HG02610 (cell line): ENCODE results near the gene ATOH8.
"Not testable (repeated sequence)": the region's sequence is repeated elsewhere in the genome, so short reads cannot be mapped to it uniquely, and the experiment has no call there.

Experiments
- ATAC-seq: cut with Tn5 transposase; IDR thresholded peaks from one replicate; pipeline ENCODE4 v1.9.1; 2021; ENCODE audit warnings: mild to moderate bottlenecking, moderate library complexity; ENCODE audit not compliant: unreplicated experiment

The ATOH8 gene

GRCh38 chr2:85753525-85754312 is at the start of gene ATOH8:
TSS of gene ATOH8 (plus strand) at chr2:85753991. CDS start at chr2:85754190, 199 bp downstream.
- ATAC-seq, result no peak

- ATAC-seq, result no peak
Observed at GRCh38 chr2:85704038-85704437, 49.8 kb upstream of the ATOH8 start.

- ATAC-seq, result peak; percentile 86
Observed at GRCh38 chr2:85704800-85705679, 48.8 kb upstream of the ATOH8 start.

GRCh38 chr2:85705680-85706039 is 48.1 kb upstream of the ATOH8 start:
- no peak for ATAC-seq

GRCh38 chr2:85706063-85706462 is 47.7 kb upstream of the ATOH8 start:
- no peak for ATAC-seq

- no peak for ATAC-seq
Observed at GRCh38 chr2:85706599-85707296, 47.0 kb upstream of the ATOH8 start.

- peak; percentile 46 for ATAC-seq
Observed at GRCh38 chr2:85707304-85707703, 46.5 kb upstream of the ATOH8 start.

GRCh38 chr2:85708641-85709040 is 45.1 kb upstream of the ATOH8 start:
- ATAC-seq, result no peak

GRCh38 chr2:85709401-85709811 is 44.4 kb upstream of the ATOH8 start:
- ATAC-seq, result no peak

- ATAC-seq, result no peak
Observed at GRCh38 chr2:85710687-85711577, 42.9 kb upstream of the ATOH8 start.

- ATAC-seq, result no peak
Observed at GRCh38 chr2:85711578-85712060, 42.2 kb upstream of the ATOH8 start.

GRCh38 chr2:85712336-85712735 is 41.5 kb upstream of the ATOH8 start:
- ATAC-seq, result no peak

GRCh38 chr2:85712849-85713612 is 40.8 kb upstream of the ATOH8 start:
- no peak for ATAC-seq

- no peak for ATAC-seq
Observed at GRCh38 chr2:85713836-85714235, 40.0 kb upstream of the ATOH8 start.

- not testable (repeated sequence) for ATAC-seq
Observed at GRCh38 chr2:85714421-85714820, 39.4 kb upstream of the ATOH8 start.

GRCh38 chr2:85714841-85715240 is 39.0 kb upstream of the ATOH8 start:
- ATAC-seq, result no peak

- no peak for ATAC-seq
Observed at GRCh38 chr2:85716346-85716914, 37.4 kb upstream of the ATOH8 start.

GRCh38 chr2:85717308-85718008 is 36.3 kb upstream of the ATOH8 start:
- ATAC-seq, result no peak

- ATAC-seq, result no peak
Observed at GRCh38 chr2:85718009-85718391, 35.8 kb upstream of the ATOH8 start.
